Cardiac muscle cell (in vitro differentiated cells and primary cell): ENCODE measurements around the gene ATP5F1E. TPM values are rescaled to one million over a fixed set of nuclear protein-coding genes. Genes with fewer than 3 reads are reported as not detected.

Experiments used
- DNase-seq, 2 donors: peaks; one replicate each; pipeline versions ENCODE4 v3.0.0 to v3.0.0-alpha.2; 2010 to 2017; ENCODE audit warnings: low read depth in 1 of 2, low spot score in 1 of 2
- H3K27ac ChIP-seq: fragments of 200-600 bp; sonication (generic); 2 replicates; pipeline ENCODE4 v1.5.1; 2016
- H3K27me3 ChIP-seq: fragments of 200-600 bp; sonication (generic); 2 replicates; pipeline ENCODE4 v1.6.0; 2016; ENCODE audit warnings: control low read depth
- H3K36me3 ChIP-seq: fragments of 200-600 bp; sonication (generic); 2 replicates; pipeline ENCODE4 v1.5.1; 2016; ENCODE audit warnings: control low read depth
- H3K4me1 ChIP-seq: fragments of 200-600 bp; sonication (generic); 2 replicates; pipeline ENCODE4 v1.8.1; 2017; ENCODE audit warnings: low read depth, mild to moderate bottlenecking, mixed run types
- H3K4me3 ChIP-seq: fragments of 200-600 bp; sonication (generic); 2 replicates; pipeline ENCODE4 v1.5.1; 2016; ENCODE audit warnings: mild to moderate bottlenecking
- H3K9me3 ChIP-seq: fragments of 200-600 bp; sonication (generic); 2 replicates; pipeline ENCODE4 v1.5.1; 2017; ENCODE audit warnings: low read depth, mild to moderate bottlenecking, control low read depth
- polyA plus RNA-seq: library from polyadenylated mRNA; unstranded; fragments of >200 nt; fragmentation: Nextera tagmentation; extraction: Ambion mirVana; gene quantifications from 2 replicates; pipeline ENCODE4 v1.2.1, GENCODE V29; 2016
- total RNA-seq: library from RNA; depleted of rRNA; stranded (reverse); fragments of >200 nt; gene quantifications from 2 replicates; pipeline ENCODE4 v1.2.3, GENCODE V29; 2016
- TF ChIP-seq, protein P1 (sequence below): IDR thresholded peaks from 2 replicates; pipeline ENCODE4 v1.5.1; 2012; ENCODE audit warnings: low read depth, mild to moderate bottlenecking, low read length

The ATP5F1E gene
- total and polyA plus RNA-seq, 2 experiments from 2014 or later: 17.9 to 281 TPM

DNA sequence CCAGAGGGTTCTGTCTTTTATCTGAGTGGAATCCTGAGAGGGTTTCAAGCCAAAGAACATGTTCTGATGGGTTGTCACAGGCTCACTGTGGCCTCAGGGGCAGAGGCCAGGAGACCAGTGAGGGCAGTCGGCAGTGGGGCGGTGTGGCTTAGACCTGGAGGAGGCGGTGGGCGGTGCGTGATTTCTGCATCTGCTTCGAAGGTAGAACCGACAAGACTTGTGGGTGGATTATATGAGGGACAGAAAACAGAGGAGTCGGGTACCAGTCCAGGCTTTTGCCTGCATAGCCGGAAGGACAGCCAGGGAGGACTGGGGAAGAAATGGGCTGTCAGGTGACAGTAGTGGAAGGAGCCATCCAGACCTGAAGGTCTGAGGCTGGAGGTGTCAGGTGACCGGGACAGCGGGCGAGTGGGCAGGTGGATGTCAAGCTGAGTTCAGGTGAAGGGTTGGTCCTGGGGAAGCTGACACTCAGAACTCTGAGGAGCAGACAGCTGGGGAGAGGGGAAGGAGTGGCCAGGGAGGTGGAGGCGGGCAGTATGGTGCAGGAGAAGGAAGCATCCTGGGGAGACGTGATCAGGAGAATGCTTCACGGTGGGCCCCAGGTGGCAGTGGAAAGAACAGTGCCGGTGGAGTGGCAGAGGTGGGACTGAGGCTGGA is 28.2 kb downstream of the ATP5F1E start:
- Histone ChIP-seq H3K9me3 (no peaks in the 10 kb centered on the region), H3K4me1 (peaks cover 12% of the 10 kb centered on the region), H3K36me3 (no peaks in the 10 kb centered on the region), H3K4me3 (no peak overlapping the region), H3K27ac (no peak overlapping the region), H3K27me3 (no peaks in the 10 kb centered on the region)
- TF ChIP-seq, protein P1, sequence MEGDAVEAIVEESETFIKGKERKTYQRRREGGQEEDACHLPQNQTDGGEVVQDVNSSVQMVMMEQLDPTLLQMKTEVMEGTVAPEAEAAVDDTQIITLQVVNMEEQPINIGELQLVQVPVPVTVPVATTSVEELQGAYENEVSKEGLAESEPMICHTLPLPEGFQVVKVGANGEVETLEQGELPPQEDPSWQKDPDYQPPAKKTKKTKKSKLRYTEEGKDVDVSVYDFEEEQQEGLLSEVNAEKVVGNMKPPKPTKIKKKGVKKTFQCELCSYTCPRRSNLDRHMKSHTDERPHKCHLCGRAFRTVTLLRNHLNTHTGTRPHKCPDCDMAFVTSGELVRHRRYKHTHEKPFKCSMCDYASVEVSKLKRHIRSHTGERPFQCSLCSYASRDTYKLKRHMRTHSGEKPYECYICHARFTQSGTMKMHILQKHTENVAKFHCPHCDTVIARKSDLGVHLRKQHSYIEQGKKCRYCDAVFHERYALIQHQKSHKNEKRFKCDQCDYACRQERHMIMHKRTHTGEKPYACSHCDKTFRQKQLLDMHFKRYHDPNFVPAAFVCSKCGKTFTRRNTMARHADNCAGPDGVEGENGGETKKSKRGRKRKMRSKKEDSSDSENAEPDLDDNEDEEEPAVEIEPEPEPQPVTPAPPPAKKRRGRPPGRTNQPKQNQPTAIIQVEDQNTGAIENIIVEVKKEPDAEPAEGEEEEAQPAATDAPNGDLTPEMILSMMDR: no peak
- DNase-seq: no peak

DNA sequence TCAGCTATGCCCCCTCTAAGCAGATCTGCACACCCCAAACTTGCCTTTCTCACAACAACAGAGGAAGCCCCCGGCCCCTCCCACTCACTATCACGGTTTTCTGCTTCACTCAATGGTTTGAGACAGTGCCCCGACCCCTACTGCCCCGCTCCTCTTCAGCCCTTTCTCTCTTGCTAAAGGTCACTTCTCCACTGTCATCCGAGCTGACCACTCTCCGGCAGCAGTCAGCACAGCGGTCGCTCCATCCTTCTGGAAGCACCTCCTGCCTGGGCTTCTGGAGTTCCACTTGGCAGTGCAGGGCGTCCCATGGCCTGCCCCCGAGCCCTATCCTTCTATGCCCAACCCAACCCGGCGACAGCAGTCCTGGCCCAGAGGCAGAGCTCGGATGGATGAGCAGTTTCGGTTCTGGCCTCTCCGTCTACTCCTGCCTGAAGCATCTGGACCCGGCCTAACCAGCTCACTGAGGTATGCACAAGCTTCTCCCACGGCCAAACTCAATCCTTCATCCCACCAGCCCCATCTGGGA is 29.2 kb downstream of the ATP5F1E start:
- H3K27ac ChIP-seq: no peak overlapping the region
- TF ChIP-seq, protein P1: no peak
- no peaks in the 10 kb centered on the region for H3K36me3 ChIP-seq
- H3K9me3 ChIP-seq: no peaks in the 10 kb centered on the region
- no peak overlapping the region for H3K4me3 ChIP-seq
- H3K27me3 ChIP-seq: no peaks in the 10 kb centered on the region
- DNase-seq: no peak
- peaks cover 12% of the 10 kb centered on the region for H3K4me1 ChIP-seq

DNA sequence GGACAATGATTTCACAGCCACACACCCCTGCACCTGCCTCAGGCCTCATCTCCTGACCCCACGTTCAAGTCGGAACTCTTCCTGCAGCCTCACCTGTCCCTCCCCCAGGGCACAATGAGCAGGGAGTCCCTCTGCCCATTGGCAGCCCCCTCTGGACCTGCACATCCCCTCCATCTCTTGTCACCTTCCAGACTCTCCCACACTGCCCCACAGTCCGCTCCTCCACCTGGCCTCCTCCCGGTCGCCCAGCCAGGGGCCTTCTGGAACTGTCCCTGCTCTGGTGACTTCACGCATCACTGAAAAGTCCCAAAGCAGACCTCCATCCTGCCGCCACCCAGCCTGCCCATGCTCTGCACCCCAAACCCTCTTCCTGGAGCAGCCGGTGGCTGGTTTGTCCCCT is 29.7 kb downstream of the ATP5F1E start:
- Histone ChIP-seq H3K27me3 (no peaks in the 10 kb centered on the region), H3K4me1 (peaks cover 10% of the 10 kb centered on the region), H3K9me3 (no peaks in the 10 kb centered on the region), H3K36me3 (no peaks in the 10 kb centered on the region), H3K27ac (no peak overlapping the region), H3K4me3 (no peak overlapping the region)
- DNase-seq: no peak
- TF ChIP-seq, protein P1: no peak

DNA sequence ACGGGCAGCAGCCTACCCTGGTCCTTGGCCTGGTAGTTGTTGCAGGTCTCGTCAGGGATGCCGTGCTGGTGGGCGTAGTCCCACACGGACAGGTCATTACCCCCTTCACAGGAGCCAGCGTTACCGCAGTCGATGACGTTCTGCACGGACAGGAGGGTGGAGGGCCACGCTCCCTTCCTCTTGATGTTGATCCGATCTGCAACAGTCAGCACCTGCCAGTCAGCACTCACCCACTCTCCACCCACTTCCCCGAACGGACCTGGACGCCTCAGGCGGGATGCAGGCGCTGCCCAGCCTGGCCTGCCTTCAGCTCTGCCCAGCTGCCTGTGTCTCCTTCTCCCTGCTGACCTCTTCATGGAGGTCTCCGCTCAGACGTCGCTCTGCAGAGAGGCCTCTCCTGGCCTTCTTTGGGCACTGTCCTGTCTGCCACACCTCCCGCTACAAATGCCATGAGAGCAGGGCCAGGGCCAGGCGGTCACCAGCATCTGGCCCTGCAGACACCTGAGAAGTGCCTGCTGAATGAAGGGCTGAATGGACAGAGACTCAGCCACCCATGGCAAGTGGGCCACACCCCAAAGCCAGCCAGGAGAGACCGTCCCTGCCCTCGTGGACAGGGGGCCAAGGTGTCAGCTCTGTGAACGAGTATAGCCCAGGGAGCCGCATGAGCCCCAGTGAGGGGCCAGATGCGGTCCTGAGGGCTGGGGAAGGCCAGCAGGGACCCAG is 30.5 kb downstream of the ATP5F1E start:
- Histone ChIP-seq H3K9me3 (no peaks in the 10 kb centered on the region), H3K27ac (no peak overlapping the region), H3K27me3 (no peaks in the 10 kb centered on the region), H3K36me3 (peaks cover 3% of the 10 kb centered on the region), H3K4me3 (no peak overlapping the region), H3K4me1 (peaks cover 7% of the 10 kb centered on the region)
- no peak for DNase-seq
- TF ChIP-seq, protein P1: no peak

DNA sequence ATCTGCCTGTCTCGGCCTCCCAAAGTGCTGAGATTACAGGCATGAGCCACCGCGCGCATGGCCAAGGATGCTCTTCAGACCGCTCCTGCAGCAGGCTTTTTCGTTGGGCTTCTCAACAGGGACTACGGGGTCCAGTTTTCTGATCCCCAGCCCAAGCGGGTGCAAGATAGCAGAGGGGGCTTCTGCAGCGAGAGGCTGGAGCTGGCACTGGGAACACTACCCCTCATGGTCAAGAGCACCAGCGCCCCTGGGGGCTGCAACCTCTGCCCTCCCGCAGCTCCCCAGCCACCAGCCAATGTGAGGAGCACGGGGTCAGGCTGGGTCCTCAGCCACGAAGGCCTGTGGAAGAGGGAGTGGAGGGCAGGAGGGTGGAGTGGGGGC is 31.1 kb downstream of the ATP5F1E start:
- peaks cover 2% of the 10 kb centered on the region for H3K4me1 ChIP-seq
- no peaks in the 10 kb centered on the region for H3K9me3 ChIP-seq
- TF ChIP-seq, protein P1: no peak
- peaks cover 5% of the 10 kb centered on the region for H3K36me3 ChIP-seq
- H3K27me3 ChIP-seq: no peaks in the 10 kb centered on the region
- DNase-seq: no peak
- no peak overlapping the region for H3K4me3 ChIP-seq
- no peak overlapping the region for H3K27ac ChIP-seq
